Adrenal gland (tissue), 12 donors: ENCODE measurements around the gene ATXN7L1. TPM values are rescaled to one million over a fixed set of nuclear protein-coding genes. Genes with fewer than 3 reads are reported as not detected.

Experiments
- DNase-seq, 7 donors: peaks; one replicate each; pipeline ENCODE4 v3.0.0-alpha.2; 2019 to 2020
- H3K27ac ChIP-seq, 5 donors: fragments of 200-600 bp; sonication (generic) in 4 of 5; 1 replicate in 3 of 5; 2 replicates in 2 of 5; pipeline versions ENCODE4 v1.5.1 to v1.8.0; 2016 to 2020; ENCODE audit warnings: mild to moderate bottlenecking in 1 of 5
- H3K27me3 ChIP-seq: fragments of 200-600 bp; 2 replicates; pipeline ENCODE4 v1.8.0; 2021
- H3K36me3 ChIP-seq, 2 donors: fragments of 200-600 bp; replicated peaks in 1 of 2; 1 replicate in 1 of 2; 2 replicates in 1 of 2; pipeline versions ENCODE4 v1.5.1 to v1.8.0; 2018 to 2022
- H3K4me1 ChIP-seq, 2 donors: fragments of 200-600 bp; replicated peaks in 1 of 2; 1 replicate in 1 of 2; 2 replicates in 1 of 2; pipeline versions ENCODE4 v1.5.1 to v1.8.0; 2018 to 2021
- H3K4me3 ChIP-seq, 4 donors: fragments of 200-600 bp; sonication (generic) in 3 of 4; one replicate each; pipeline ENCODE4 v1.5.1; 2016 to 2018
- H3K9me3 ChIP-seq, 3 donors: fragments of 200-600 bp; sonication (generic) in 1 of 3; replicated peaks in 1 of 3; 1 replicate in 2 of 3; 2 replicates in 1 of 3; pipeline versions ENCODE4 v1.5.1 to v1.8.0; 2016 to 2021
- POLR2A ChIP-seq, 2 donors: fragments of 450-650 bp; IDR thresholded peaks; one replicate each; pipeline ENCODE4 v1.6.1; 2017; ENCODE audit warnings: antibody characterized with exemption in 2 of 2, mild to moderate bottlenecking in 2 of 2, moderate library complexity in 1 of 2
- WGBS, 4 donors: extraction: QIAGEN DNeasy Blood & Tissue Kit in 2 of 4; methylation state at CpG; one replicate each; pipeline versions ENCODE4 v1.1.5 to v1.1.7; 2013 to 2017; 5-methylcytosine and 5-hydroxymethylcytosine counted together
- intact Hi-C, 2 donors: fragments of 100-400 bp; cut with DNase I; formaldehyde crosslinking; loops; one replicate each; pipeline versions ENCODE4 v1.14.1 to v1.15.0; 2022 to 2023
- polyA plus RNA-seq, 3 donors: library from polyadenylated mRNA; stranded (reverse); fragments of 200-250 nt in 2 of 3; fragments of 350-450 nt in 1 of 3; fragmentation: Illumina TruSeq in 1 of 3; extraction: RNeasy Lipid Tissue Mini Kit (QIAGEN cat#74804) in 1 of 3; gene quantifications; one replicate each; pipeline ENCODE4 v1.2.3, GENCODE V29; 2013 to 2014
- total RNA-seq, 9 donors: library from RNA; depleted of rRNA in 4 of 9; stranded (reverse); fragments of >200 nt in 4 of 9; fragments of 120-200 nt in 1 of 9; fragmentation: NEBNext Ultra II Directional in 1 of 9; extraction: Animal tissue kit (Norgen Biotek cat#: 25700) in 1 of 9; gene quantifications; one replicate each; pipeline versions ENCODE4 v1.1.0 to v1.2.4, GENCODE V29; 2013 to 2023
- TF ChIP-seq, protein P1 (sequence below), 6 experiments: fragments of 450-650 bp in 4 of 6; fragments of 200-600 bp in 2 of 6; sonication (generic) in 1 of 6; IDR thresholded peaks; 1 replicate in 5 of 6; 2 replicates in 1 of 6; pipeline versions ENCODE4 v1.5.1 to v1.8.0; 2016 to 2021; ENCODE audit warnings: antibody characterized with exemption in 6 of 6, mild to moderate bottlenecking in 2 of 6, moderate library complexity in 1 of 6
- donor health status: healthy with polysubstance abuse.
- donor health status: Bipolar disorder and iron deficiency.
- donor health status: DM: yes; HTN: yes; CAD: no.
- donor health status: DM: no; HTN: no; CAD: no.
- donor health status: DM: no; HTN: no; CAD: no.
- donor health status: DM: yes; HTN: yes; CAD: no.

The ATXN7L1 gene
- total and polyA plus RNA-seq, 12 donors = 3.6 to 24.6 (median 9.0) TPM

DNA sequence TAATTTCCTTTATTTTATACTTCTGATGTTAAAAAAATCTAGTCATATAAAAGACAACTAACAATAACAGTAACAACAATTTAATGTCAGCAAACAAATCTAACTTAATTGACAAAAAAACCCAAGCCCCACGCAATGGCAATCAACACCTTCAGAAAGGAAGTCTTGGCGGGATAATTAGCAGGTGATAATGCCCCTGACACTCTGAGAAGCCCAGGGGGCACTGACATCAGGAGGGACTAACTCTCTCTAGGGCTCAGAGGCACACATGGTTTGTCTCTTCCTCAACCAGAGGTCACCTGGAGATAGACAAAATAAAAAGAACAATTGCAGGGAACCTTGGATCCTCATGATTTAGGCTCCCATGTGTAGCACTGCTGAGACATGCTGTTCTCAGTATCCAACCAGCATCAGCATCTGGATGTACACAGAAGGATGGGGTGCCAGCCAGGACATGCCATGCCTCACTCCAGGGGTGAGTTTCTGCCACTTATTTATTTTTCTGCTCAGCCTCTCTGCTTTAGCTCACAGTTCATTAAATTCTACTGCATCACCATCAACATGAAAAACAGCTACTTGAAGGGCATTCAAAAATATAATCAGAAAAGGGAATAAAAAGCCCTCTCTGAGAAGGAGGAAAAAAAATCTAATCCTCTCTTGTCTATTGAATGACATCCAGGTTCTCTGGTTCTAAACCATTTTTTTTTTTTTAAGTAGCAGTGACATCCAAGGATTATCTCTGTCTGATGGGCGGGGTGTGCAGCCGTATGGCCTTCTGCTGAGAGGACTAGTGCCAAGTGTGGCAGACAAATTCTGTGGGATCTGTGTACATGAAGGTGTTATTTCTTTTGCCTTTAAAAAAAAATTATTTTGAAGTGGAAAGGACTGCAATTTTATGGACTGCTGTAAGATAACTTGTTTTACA, 96.3 kb downstream of the ATXN7L1 start:
- WGBS, 4 donors = 60 to 70% (median 69%) methylated on average over 4 of the region's 4 CpGs
- Histone ChIP-seq H3K9me3 (no peaks in the 10 kb centered on the region), H3K4me1 (peaks cover 16 to 30% of the 10 kb centered on the region in 2 donors), H3K27me3 (no peaks in the 10 kb centered on the region), H3K27ac (no peak overlapping the region), H3K4me3 (no peak overlapping the region), H3K36me3 (no peaks in the 10 kb centered on the region)
- intact Hi-C loops = no loop called here
- DNase-seq = peak in 5 of 7 donors; percentile 57 to 78 (median 68)
- TF ChIP-seq, protein P1, sequence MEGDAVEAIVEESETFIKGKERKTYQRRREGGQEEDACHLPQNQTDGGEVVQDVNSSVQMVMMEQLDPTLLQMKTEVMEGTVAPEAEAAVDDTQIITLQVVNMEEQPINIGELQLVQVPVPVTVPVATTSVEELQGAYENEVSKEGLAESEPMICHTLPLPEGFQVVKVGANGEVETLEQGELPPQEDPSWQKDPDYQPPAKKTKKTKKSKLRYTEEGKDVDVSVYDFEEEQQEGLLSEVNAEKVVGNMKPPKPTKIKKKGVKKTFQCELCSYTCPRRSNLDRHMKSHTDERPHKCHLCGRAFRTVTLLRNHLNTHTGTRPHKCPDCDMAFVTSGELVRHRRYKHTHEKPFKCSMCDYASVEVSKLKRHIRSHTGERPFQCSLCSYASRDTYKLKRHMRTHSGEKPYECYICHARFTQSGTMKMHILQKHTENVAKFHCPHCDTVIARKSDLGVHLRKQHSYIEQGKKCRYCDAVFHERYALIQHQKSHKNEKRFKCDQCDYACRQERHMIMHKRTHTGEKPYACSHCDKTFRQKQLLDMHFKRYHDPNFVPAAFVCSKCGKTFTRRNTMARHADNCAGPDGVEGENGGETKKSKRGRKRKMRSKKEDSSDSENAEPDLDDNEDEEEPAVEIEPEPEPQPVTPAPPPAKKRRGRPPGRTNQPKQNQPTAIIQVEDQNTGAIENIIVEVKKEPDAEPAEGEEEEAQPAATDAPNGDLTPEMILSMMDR (IDR thresholded peaks at IDR 0.05) = no peak
- TF ChIP-seq POLR2A (IDR thresholded peaks at IDR 0.05) = no peak

DNA sequence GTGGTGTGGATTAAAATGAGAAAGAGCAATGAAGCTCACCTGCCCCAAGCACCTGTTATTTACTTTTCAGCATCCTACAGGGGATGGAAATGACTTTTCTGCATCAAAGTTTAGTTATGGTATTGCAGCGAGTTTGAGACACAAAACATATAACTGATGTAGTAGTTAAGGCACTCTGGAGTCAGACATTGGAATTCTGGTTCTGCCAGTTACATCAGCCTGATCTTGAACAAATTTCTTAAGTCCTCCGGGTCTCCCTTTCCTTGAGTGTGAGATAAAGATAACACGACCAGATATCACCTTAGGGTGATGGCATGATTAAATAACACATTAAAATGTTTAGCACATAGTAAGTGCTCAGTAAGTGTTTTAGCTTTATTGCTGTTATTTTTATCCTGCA, 97.4 kb downstream of the ATXN7L1 start:
- Histone ChIP-seq H3K27ac (no peak overlapping the region), H3K9me3 (no peaks in the 10 kb centered on the region), H3K4me1 (peaks cover 16 to 30% of the 10 kb centered on the region in 2 donors), H3K4me3 (no peak overlapping the region), H3K36me3 (no peaks in the 10 kb centered on the region), H3K27me3 (no peaks in the 10 kb centered on the region)
- TF ChIP-seq, protein P1 (IDR thresholded peaks at IDR 0.05) = no peak
- TF ChIP-seq POLR2A (IDR thresholded peaks at IDR 0.05) = no peak
- intact Hi-C loops = no loop called here
- DNase-seq = no peak
- 77 to 84% (median 79%) methylated on average over 3 of the region's 3 CpGs for WGBS, 4 donors

DNA sequence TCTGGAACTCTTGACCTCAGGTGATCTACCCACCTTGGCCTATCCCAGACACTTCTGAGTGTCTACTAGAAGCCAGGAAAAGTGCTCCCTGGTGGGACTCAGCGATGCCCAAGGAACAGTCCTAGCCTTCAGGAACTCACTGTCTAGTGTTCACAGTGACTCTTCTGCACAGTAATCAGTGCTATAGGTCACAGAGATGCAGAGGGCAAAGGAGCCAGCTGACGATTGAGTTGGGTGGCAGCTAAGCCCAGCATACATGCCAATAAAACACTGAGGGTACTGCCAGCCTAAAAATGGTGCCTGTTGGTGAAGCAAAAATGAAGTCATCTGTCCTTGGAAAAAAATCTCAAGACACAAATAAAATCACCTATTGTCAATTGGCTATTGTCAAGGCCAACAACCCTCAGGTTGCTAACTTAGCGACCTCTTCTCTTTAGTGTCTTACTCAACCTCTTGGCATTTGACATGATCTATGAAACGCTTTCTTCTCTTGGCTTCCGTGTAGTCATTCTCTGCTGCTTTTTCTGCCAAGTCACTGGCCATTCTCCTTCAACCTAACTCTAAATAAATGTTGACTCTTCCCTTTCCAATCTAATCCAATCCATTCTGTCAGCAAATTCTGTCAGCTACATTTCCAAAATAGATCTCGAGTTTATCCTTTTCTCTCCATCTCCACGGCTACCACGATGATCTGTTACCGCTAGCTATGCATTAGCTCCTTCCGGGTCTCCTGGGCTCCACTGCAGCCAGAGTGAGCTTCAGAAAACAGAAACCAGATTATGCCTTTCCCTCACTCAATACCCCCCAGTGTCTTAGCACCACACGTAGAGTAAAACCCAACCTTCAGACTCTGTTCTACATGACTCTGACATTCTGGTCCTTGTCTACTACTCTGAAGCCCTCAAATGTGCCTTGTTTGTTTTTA, 99.2 kb downstream of the ATXN7L1 start:
- H3K9me3 ChIP-seq = no peaks in the 10 kb centered on the region
- H3K27ac ChIP-seq = peak overlapping the region in 3 of 5 donors; percentile 56 to 81 (median 68)
- peak in 2 of 7 donors; percentile 41 to 51 for DNase-seq
- H3K36me3 ChIP-seq = no peaks in the 10 kb centered on the region
- no peaks in the 10 kb centered on the region for H3K27me3 ChIP-seq
- TF ChIP-seq, protein P1 (IDR thresholded peaks at IDR 0.05) = no peak
- TF ChIP-seq POLR2A (IDR thresholded peaks at IDR 0.05) = no peak
- H3K4me1 ChIP-seq = peaks cover 16 to 21% of the 10 kb centered on the region in 2 donors
- intact Hi-C loops = no loop called here
- no peak overlapping the region for H3K4me3 ChIP-seq
- 64 to 73% (median 67%) methylated on average over 11 of the region's 11 CpGs for WGBS, 4 donors
